ENCODE data around the gene PXDC1. TPM values are rescaled to one million over a fixed set of nuclear protein-coding genes. Genes with fewer than 3 reads are reported as not detected.

PXDC1 gene
- total RNA-seq, 1 experiment from 2014 or later = 36.2 TPM

- DNase-seq (ENCODE audit: low read depth, low spot score) (no peak), ATAC-seq (no peak)
- H3K36me3 ChIP-seq (ENCODE audit: control insufficient read depth, insufficient read depth, low read length) = no peaks in the 10 kb centered on the region
- POLR2A ChIA-PET = no interaction called here
- intact Hi-C loops (cut with micrococcal nuclease; ENCODE audit: unreplicated experiment) = no loop called here
- H3K4me3 ChIP-seq (ENCODE audit: low read depth in 2 of 2, low read length in 2 of 2) = no peak overlapping the region
- H3K4me1 ChIP-seq (ENCODE audit: control insufficient read depth, insufficient read depth, low read length) = no peaks in the 10 kb centered on the region
- H3K27ac ChIP-seq (ENCODE audit: low read length) = no peak overlapping the region
- CTCF ChIA-PET = no interaction called here
- BruUV-seq (replicated peaks) = no TSS peak
- in situ Hi-C loops (cut with HindIII; ENCODE audit: low pct_unique_long_range_greater_than_20kb, low sequenced_read_pairs) = no loop called here
- no peaks in the 10 kb centered on the region for H3K27me3 ChIP-seq (ENCODE audit: control insufficient read depth, insufficient read depth, low read length)
- no peaks in the 10 kb centered on the region; the same call in 1 of the 2 replicates for H3K9me3 ChIP-seq (ENCODE audit: control insufficient read depth, insufficient read depth, low read depth, low read length)
- TF ChIP-seq, protein P1, sequence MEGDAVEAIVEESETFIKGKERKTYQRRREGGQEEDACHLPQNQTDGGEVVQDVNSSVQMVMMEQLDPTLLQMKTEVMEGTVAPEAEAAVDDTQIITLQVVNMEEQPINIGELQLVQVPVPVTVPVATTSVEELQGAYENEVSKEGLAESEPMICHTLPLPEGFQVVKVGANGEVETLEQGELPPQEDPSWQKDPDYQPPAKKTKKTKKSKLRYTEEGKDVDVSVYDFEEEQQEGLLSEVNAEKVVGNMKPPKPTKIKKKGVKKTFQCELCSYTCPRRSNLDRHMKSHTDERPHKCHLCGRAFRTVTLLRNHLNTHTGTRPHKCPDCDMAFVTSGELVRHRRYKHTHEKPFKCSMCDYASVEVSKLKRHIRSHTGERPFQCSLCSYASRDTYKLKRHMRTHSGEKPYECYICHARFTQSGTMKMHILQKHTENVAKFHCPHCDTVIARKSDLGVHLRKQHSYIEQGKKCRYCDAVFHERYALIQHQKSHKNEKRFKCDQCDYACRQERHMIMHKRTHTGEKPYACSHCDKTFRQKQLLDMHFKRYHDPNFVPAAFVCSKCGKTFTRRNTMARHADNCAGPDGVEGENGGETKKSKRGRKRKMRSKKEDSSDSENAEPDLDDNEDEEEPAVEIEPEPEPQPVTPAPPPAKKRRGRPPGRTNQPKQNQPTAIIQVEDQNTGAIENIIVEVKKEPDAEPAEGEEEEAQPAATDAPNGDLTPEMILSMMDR (IDR thresholded peaks at IDR 0.05) = no peak
- TF ChIP-seq SIN3A (IDR thresholded peaks at IDR 0.05; ENCODE audit: borderline replicate concordance, insufficient read depth, low read depth, low read length) (no peak), POLR2AphosphoS5 (IDR thresholded peaks at IDR 0.05; ENCODE audit: low read depth, low read length) (no peak), TCF7L2 (IDR thresholded peaks at IDR 0.05; ENCODE audit: low read depth, low read length) (no peak)
Measured at GRCh38 chr6:3714111-3714510, 37.4 kb downstream of the PXDC1 start.

GRCh38 chr6:3712827-3713665, 38.5 kb downstream of the PXDC1 start:
- Histone ChIP-seq H3K27me3 (ENCODE audit: control insufficient read depth, insufficient read depth, low read length) (no peaks in the 10 kb centered on the region), H3K9me3 (ENCODE audit: control insufficient read depth, insufficient read depth, low read depth, low read length) (no peaks in the 10 kb centered on the region; the same call in 1 of the 2 replicates), H3K4me1 (ENCODE audit: control insufficient read depth, insufficient read depth, low read length) (no peaks in the 10 kb centered on the region), H3K27ac (ENCODE audit: low read length) (no peak overlapping the region), H3K36me3 (ENCODE audit: control insufficient read depth, insufficient read depth, low read length) (no peaks in the 10 kb centered on the region), H3K4me3 (ENCODE audit: low read depth in 2 of 2, low read length in 2 of 2) (no peak overlapping the region)
- TF ChIP-seq, protein P1 (IDR thresholded peaks at IDR 0.05) = no peak
- TF ChIP-seq REST (IDR thresholded peaks at IDR 0.05; ENCODE audit: insufficient read depth in 1 of 2, low read depth in 2 of 2, low read length in 1 of 2) (no peak), TCF7L2 (IDR thresholded peaks at IDR 0.05; ENCODE audit: low read depth, low read length) (no peak), POLR2AphosphoS5 (IDR thresholded peaks at IDR 0.05; ENCODE audit: low read depth, low read length) (no peak), SIN3A (IDR thresholded peaks at IDR 0.05; ENCODE audit: borderline replicate concordance, insufficient read depth, low read depth, low read length) (no peak)
- DNase-seq (ENCODE audit: low read depth, low spot score) (no peak), ATAC-seq (no peak)
- in situ Hi-C loops (cut with HindIII; ENCODE audit: low pct_unique_long_range_greater_than_20kb, low sequenced_read_pairs) = no loop called here
- ChIA-PET POLR2A (no interaction called here), CTCF (no interaction called here)
- intact Hi-C loops (cut with micrococcal nuclease; ENCODE audit: unreplicated experiment) = no loop called here
- no TSS peak for BruUV-seq (replicated peaks)

Data from Panc1 (cell line).